Astrocyte (in vitro differentiated cells and primary cell): ENCODE measurements around the gene ARL4A.

Experiments used
- EZH2 ChIP-seq: IDR thresholded peaks from 2 replicates; pipeline ENCODE4 v1.6.1; 2012; ENCODE audit warnings: mild to moderate bottlenecking, low read length, inconsistent platforms; ENCODE audit not compliant: insufficient read depth
- TF ChIP-seq, protein P1 (sequence below): IDR thresholded peaks from 2 replicates; pipeline ENCODE4 v1.5.1; 2011; ENCODE audit warnings: low read depth, mild to moderate bottlenecking, inconsistent platforms, low read length, moderate library complexity; ENCODE audit not compliant: insufficient read depth

- TF ChIP-seq, protein P1, sequence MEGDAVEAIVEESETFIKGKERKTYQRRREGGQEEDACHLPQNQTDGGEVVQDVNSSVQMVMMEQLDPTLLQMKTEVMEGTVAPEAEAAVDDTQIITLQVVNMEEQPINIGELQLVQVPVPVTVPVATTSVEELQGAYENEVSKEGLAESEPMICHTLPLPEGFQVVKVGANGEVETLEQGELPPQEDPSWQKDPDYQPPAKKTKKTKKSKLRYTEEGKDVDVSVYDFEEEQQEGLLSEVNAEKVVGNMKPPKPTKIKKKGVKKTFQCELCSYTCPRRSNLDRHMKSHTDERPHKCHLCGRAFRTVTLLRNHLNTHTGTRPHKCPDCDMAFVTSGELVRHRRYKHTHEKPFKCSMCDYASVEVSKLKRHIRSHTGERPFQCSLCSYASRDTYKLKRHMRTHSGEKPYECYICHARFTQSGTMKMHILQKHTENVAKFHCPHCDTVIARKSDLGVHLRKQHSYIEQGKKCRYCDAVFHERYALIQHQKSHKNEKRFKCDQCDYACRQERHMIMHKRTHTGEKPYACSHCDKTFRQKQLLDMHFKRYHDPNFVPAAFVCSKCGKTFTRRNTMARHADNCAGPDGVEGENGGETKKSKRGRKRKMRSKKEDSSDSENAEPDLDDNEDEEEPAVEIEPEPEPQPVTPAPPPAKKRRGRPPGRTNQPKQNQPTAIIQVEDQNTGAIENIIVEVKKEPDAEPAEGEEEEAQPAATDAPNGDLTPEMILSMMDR: no peak
- no peak for TF ChIP-seq EZH2
Observed at GRCh38 chr7:12637819-12638592, 49.4 kb upstream of the ARL4A start.
